GM19035 (cell line): ENCODE results near the gene KCNT1.

Experiments
- ATAC-seq: cut with Tn5 transposase; IDR thresholded peaks from one replicate; pipeline ENCODE4 v1.9.1; 2021; ENCODE audit not compliant: unreplicated experiment

Gene KCNT1

GRCh38 chr9:135698767-135699166, 3.2 kb upstream of the KCNT1 start:
- ATAC-seq, result no peak

GRCh38 chr9:135699440-135699839, 2.5 kb upstream of the KCNT1 start, which contains the start of gene SOHLH1:
Gene SOHLH1, minus strand, starts transcription at chr9:135699481. Its CDS starts 14 bp downstream, at chr9:135699467.
- no peak for ATAC-seq

GRCh38 chr9:135700525-135700924, 1.5 kb upstream of the KCNT1 start:
- ATAC-seq, result no peak

- ATAC-seq, result no peak
Observed at GRCh38 chr9:135701067-135701958, 672 bp upstream of the KCNT1 start.

- no peak for ATAC-seq
Observed at GRCh38 chr9:135703726-135704125, 1.7 kb downstream of the KCNT1 start.

GRCh38 chr9:135704483-135704882, 2.5 kb downstream of the KCNT1 start:
- ATAC-seq, result no peak

GRCh38 chr9:135705376-135705775, 3.4 kb downstream of the KCNT1 start:
- no peak for ATAC-seq

- ATAC-seq, result no peak
Observed at GRCh38 chr9:135706288-135706687, 4.3 kb downstream of the KCNT1 start.

GRCh38 chr9:135707252-135708138, 5.5 kb downstream of the KCNT1 start:
- ATAC-seq, result no peak

GRCh38 chr9:135708164-135708563, 6.2 kb downstream of the KCNT1 start:
- no peak for ATAC-seq

- ATAC-seq, result no peak
Observed at GRCh38 chr9:135711391-135711790, 9.4 kb downstream of the KCNT1 start.

GRCh38 chr9:135711881-135712280, 9.9 kb downstream of the KCNT1 start:
- ATAC-seq, result no peak

GRCh38 chr9:135712613-135713295, 10.8 kb downstream of the KCNT1 start:
- no peak for ATAC-seq

- no peak for ATAC-seq
Observed at GRCh38 chr9:135714242-135715055, 12.5 kb downstream of the KCNT1 start.

GRCh38 chr9:135715056-135715595, 13.1 kb downstream of the KCNT1 start:
- no peak for ATAC-seq

GRCh38 chr9:135716045-135716444, 14.1 kb downstream of the KCNT1 start:
- no peak for ATAC-seq

- no peak for ATAC-seq
Observed at GRCh38 chr9:135717410-135717809, 15.4 kb downstream of the KCNT1 start.

GRCh38 chr9:135718616-135719015, 16.6 kb downstream of the KCNT1 start:
- no peak for ATAC-seq

GRCh38 chr9:135719472-135719871, 17.5 kb downstream of the KCNT1 start:
- ATAC-seq, result no peak

- no peak for ATAC-seq
Observed at GRCh38 chr9:135722365-135722764, 20.4 kb downstream of the KCNT1 start.
